Adrenal gland (tissue), 12 donors: Measurements from ENCODE around the gene TTC39B. TPM values are rescaled to one million over a fixed set of nuclear protein-coding genes. Genes with fewer than 3 reads are reported as not detected.

Source experiments
- DNase-seq, 7 donors: peaks; one replicate each; pipeline ENCODE4 v3.0.0-alpha.2; 2019 to 2020
- H3K27ac ChIP-seq, 5 donors: fragments of 200-600 bp; sonication (generic) in 4 of 5; 1 replicate in 3 of 5; 2 replicates in 2 of 5; pipeline versions ENCODE4 v1.5.1 to v1.8.0; 2016 to 2020; ENCODE audit warnings: mild to moderate bottlenecking in 1 of 5
- H3K27me3 ChIP-seq: fragments of 200-600 bp; 2 replicates; pipeline ENCODE4 v1.8.0; 2021
- H3K36me3 ChIP-seq, 2 donors: fragments of 200-600 bp; replicated peaks in 1 of 2; 1 replicate in 1 of 2; 2 replicates in 1 of 2; pipeline versions ENCODE4 v1.5.1 to v1.8.0; 2018 to 2022
- H3K4me1 ChIP-seq, 2 donors: fragments of 200-600 bp; replicated peaks in 1 of 2; 1 replicate in 1 of 2; 2 replicates in 1 of 2; pipeline versions ENCODE4 v1.5.1 to v1.8.0; 2018 to 2021
- H3K4me3 ChIP-seq, 4 donors: fragments of 200-600 bp; sonication (generic) in 3 of 4; one replicate each; pipeline ENCODE4 v1.5.1; 2016 to 2018
- H3K9me3 ChIP-seq, 3 donors: fragments of 200-600 bp; sonication (generic) in 1 of 3; replicated peaks in 1 of 3; 1 replicate in 2 of 3; 2 replicates in 1 of 3; pipeline versions ENCODE4 v1.5.1 to v1.8.0; 2016 to 2021
- POLR2A ChIP-seq, 2 donors: fragments of 450-650 bp; IDR thresholded peaks; one replicate each; pipeline ENCODE4 v1.6.1; 2017; ENCODE audit warnings: antibody characterized with exemption in 2 of 2, mild to moderate bottlenecking in 2 of 2, moderate library complexity in 1 of 2
- WGBS, 4 donors: extraction: QIAGEN DNeasy Blood & Tissue Kit in 2 of 4; methylation state at CpG; one replicate each; pipeline versions ENCODE4 v1.1.5 to v1.1.7; 2013 to 2017; 5-methylcytosine and 5-hydroxymethylcytosine counted together
- intact Hi-C, 2 donors: fragments of 100-400 bp; cut with DNase I; formaldehyde crosslinking; loops; one replicate each; pipeline versions ENCODE4 v1.14.1 to v1.15.0; 2022 to 2023
- polyA plus RNA-seq, 3 donors: library from polyadenylated mRNA; stranded (reverse); fragments of 200-250 nt in 2 of 3; fragments of 350-450 nt in 1 of 3; fragmentation: Illumina TruSeq in 1 of 3; extraction: RNeasy Lipid Tissue Mini Kit (QIAGEN cat#74804) in 1 of 3; gene quantifications; one replicate each; pipeline ENCODE4 v1.2.3, GENCODE V29; 2013 to 2014
- total RNA-seq, 9 donors: library from RNA; depleted of rRNA in 4 of 9; stranded (reverse); fragments of >200 nt in 4 of 9; fragments of 120-200 nt in 1 of 9; fragmentation: NEBNext Ultra II Directional in 1 of 9; extraction: Animal tissue kit (Norgen Biotek cat#: 25700) in 1 of 9; gene quantifications; one replicate each; pipeline versions ENCODE4 v1.1.0 to v1.2.4, GENCODE V29; 2013 to 2023
- TF ChIP-seq, protein P1 (sequence below), 6 experiments: fragments of 450-650 bp in 4 of 6; fragments of 200-600 bp in 2 of 6; sonication (generic) in 1 of 6; IDR thresholded peaks; 1 replicate in 5 of 6; 2 replicates in 1 of 6; pipeline versions ENCODE4 v1.5.1 to v1.8.0; 2016 to 2021; ENCODE audit warnings: antibody characterized with exemption in 6 of 6, mild to moderate bottlenecking in 2 of 6, moderate library complexity in 1 of 6
- donor health status: healthy with polysubstance abuse.
- donor health status: Bipolar disorder and iron deficiency.
- donor health status: DM: yes; HTN: yes; CAD: no.
- donor health status: DM: no; HTN: no; CAD: no.
- donor health status: DM: no; HTN: no; CAD: no.
- donor health status: DM: yes; HTN: yes; CAD: no.

Gene TTC39B
- total and polyA plus RNA-seq, 12 donors, result 3.7 to 14.4 (median 9.5) TPM

DNA sequence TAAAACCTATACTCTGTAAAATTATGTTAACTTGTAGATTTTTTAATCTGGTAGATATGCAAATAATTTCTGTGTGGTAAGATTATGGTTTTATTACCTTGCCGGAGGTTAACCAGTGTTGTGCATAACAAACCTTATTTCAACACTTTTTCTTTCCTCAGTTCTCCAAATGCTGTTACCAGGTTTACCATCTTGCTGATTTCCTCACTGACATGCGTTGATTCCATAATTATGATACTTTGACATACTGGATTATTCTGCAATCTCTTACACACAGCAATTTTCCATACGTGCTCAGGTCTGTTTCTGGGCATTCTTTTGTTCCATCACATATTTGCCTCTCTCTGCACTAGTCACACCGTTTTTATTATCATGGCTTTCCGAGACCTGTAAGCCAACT lies 77.6 kb downstream of the TTC39B start:
- WGBS, 4 donors, result 84 to 94% (median 90%) methylated on average over 5 of the region's 5 CpGs
- H3K9me3 ChIP-seq, result no peaks in the 10 kb centered on the region
- H3K4me3 ChIP-seq, result no peak overlapping the region
- DNase-seq, result no peak
- TF ChIP-seq POLR2A (IDR thresholded peaks at IDR 0.05), result no peak
- TF ChIP-seq, protein P1, sequence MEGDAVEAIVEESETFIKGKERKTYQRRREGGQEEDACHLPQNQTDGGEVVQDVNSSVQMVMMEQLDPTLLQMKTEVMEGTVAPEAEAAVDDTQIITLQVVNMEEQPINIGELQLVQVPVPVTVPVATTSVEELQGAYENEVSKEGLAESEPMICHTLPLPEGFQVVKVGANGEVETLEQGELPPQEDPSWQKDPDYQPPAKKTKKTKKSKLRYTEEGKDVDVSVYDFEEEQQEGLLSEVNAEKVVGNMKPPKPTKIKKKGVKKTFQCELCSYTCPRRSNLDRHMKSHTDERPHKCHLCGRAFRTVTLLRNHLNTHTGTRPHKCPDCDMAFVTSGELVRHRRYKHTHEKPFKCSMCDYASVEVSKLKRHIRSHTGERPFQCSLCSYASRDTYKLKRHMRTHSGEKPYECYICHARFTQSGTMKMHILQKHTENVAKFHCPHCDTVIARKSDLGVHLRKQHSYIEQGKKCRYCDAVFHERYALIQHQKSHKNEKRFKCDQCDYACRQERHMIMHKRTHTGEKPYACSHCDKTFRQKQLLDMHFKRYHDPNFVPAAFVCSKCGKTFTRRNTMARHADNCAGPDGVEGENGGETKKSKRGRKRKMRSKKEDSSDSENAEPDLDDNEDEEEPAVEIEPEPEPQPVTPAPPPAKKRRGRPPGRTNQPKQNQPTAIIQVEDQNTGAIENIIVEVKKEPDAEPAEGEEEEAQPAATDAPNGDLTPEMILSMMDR (IDR thresholded peaks at IDR 0.05), result no peak
- H3K36me3 ChIP-seq, result no peaks in the 10 kb centered on the region
- intact Hi-C loops, result loop anchor here in 1 of 2 donors (10.0 kb wide), 1 partner anchor 45 kb away; no protein-coding TSS in a partner anchor
- no peaks in the 10 kb centered on the region for H3K27me3 ChIP-seq
- H3K27ac ChIP-seq, result no peak overlapping the region
- H3K4me1 ChIP-seq, result no peaks in the 10 kb centered on the region

DNA sequence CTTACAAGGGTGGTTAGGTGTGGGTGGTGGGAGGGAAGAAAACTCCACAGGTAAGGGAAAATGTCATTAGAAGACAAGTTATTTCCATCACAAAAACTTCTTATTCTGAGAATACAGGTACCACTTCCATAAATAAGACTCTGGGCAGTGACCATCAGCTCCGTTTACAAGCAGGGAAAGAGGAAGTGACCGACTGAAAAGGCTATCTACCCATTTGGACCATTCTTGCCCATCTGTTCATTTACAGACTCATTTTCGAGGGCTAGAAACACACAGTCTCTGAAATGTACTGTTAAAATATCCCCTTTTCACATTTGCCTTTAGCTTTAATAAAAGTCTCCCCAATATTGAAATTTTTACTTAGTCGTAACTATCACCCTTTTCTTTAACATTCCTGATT lies 79.5 kb downstream of the TTC39B start:
- no peak for TF ChIP-seq POLR2A (IDR thresholded peaks at IDR 0.05)
- TF ChIP-seq, protein P1 (IDR thresholded peaks at IDR 0.05), result no peak

DNA sequence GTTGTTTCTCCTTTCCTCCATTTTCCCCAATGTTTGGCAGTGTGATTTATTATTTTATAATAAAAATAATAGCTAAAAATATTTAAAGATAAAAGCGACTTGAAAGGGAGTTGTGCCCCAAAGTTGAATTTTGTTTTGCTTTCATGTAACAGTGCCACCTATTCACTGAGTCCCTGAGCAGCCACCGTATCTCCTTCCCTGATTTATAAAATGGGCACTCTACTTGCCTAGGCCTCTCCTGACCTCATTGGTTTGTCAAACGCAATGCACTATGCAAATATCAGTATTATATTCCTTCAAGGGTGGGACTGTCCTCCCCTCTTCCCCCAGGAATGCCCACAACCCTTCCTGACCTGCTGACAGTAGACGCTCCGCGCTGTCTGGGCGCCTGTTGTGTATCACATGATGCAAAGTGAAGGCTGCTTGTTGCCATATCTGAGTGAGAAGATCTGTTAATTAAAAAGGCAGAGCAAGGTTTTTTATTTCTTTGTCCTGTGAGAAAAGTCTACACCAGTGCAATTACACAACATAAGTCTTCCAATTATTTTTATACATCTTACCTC lies 81.4 kb downstream of the TTC39B start:
- Histone ChIP-seq H3K27ac (no peak overlapping the region), H3K9me3 (no peaks in the 10 kb centered on the region), H3K4me3 (no peak overlapping the region), H3K36me3 (no peaks in the 10 kb centered on the region), H3K27me3 (no peaks in the 10 kb centered on the region), H3K4me1 (no peaks in the 10 kb centered on the region)
- intact Hi-C loops, result loop anchor here in 1 of 2 donors (10.0 kb wide), 1 partner anchor 49 kb away; no protein-coding TSS in a partner anchor
- TF ChIP-seq, protein P1 (IDR thresholded peaks at IDR 0.05), result no peak
- TF ChIP-seq POLR2A (IDR thresholded peaks at IDR 0.05), result no peak
- no peak for DNase-seq
- WGBS, 4 donors, result 89 to 91% (median 89%) methylated on average over 7 of the region's 7 CpGs

More for the DNA sequence above, 79.5 kb downstream of the TTC39B start:
- intact Hi-C loops, result loop anchor here in 1 of 2 donors (10.0 kb wide), 1 partner anchor 47 kb away; no protein-coding TSS in a partner anchor
- Histone ChIP-seq H3K4me1 (no peaks in the 10 kb centered on the region), H3K9me3 (no peaks in the 10 kb centered on the region), H3K27me3 (no peaks in the 10 kb centered on the region), H3K36me3 (no peaks in the 10 kb centered on the region), H3K27ac (no peak overlapping the region), H3K4me3 (no peak overlapping the region)
- 90 to 96% (median 93%) methylated on average over 4 of the region's 4 CpGs for WGBS, 4 donors
- DNase-seq, result no peak

DNA sequence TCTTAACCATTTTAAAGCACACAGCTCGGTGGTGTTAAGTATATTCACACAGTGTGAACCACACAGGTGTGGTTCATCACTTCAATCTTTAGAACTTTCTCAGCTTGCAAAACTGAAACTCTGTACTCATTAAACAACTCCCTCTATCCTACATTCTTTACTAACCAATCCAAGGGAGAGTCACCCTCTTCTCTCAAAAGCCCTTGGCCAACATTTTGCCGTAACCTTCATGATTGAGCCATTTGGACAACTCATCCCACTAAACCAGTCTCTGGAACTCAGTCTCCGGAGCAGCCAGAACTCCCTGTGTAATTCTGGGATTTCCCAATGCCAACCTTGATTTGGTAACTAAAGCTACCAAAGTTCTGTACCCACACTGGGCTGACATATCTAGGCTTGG lies 84.7 kb downstream of the TTC39B start:
- Histone ChIP-seq H3K9me3 (no peaks in the 10 kb centered on the region), H3K27ac (no peak overlapping the region), H3K27me3 (no peaks in the 10 kb centered on the region), H3K36me3 (no peaks in the 10 kb centered on the region), H3K4me1 (peaks cover 0 to 6% of the 10 kb centered on the region in 2 donors), H3K4me3 (no peak overlapping the region)
- no peak for TF ChIP-seq POLR2A (IDR thresholded peaks at IDR 0.05)
- TF ChIP-seq, protein P1 (IDR thresholded peaks at IDR 0.05), result no peak
- 88 to 97% (median 92%) methylated on average over 3 of the region's 3 CpGs for WGBS, 4 donors
- intact Hi-C loops, result loop anchor here in 1 of 2 donors (10.0 kb wide), 1 partner anchor 52 kb away; no protein-coding TSS in a partner anchor
- DNase-seq, result no peak
